HG03378 (cell line): Measurements from ENCODE around the gene ZNF679.
A peak's percentile ranks its signal among the peaks of the same experiment; 100 is the strongest.
"Not testable (repeated sequence)": the region's sequence is repeated elsewhere in the genome, so short reads cannot be mapped to it uniquely, and the experiment has no call there.

Source experiments
- ATAC-seq: cut with Tn5 transposase; IDR thresholded peaks from one replicate; pipeline ENCODE4 v1.9.1; 2021; ENCODE audit warnings: mild to moderate bottlenecking, moderate library complexity; ENCODE audit not compliant: unreplicated experiment

The ZNF679 gene

GRCh38 chr7:64228174-64228573 lies at the start of gene ZNF679:
TSS of gene ZNF679 (plus strand) at chr7:64228474. CDS start at chr7:64249118, 20,644 bp downstream.
- not testable (repeated sequence) for ATAC-seq

DNA sequence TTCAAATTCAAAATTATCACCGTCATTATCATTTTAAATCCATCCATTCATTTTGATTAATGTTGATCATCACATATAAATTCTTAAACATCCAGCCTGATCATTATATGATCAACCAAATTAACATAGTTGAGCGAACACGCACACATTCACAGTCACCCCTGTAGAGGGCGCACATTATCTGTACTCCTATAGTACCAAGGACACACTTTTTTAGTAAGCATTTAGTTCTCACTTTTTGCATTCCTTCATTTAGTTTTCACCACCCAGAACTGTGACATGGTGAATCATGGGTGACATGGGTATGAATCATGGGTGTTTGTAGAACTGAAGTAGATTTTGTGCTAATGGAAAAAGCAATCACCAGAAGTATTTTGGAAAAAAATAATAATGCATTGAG lies 47.3 kb upstream of the ZNF679 start:
- ATAC-seq, result no peak

- no peak for ATAC-seq
Measured at GRCh38 chr7:64181586-64181985, 46.7 kb upstream of the ZNF679 start.

DNA sequence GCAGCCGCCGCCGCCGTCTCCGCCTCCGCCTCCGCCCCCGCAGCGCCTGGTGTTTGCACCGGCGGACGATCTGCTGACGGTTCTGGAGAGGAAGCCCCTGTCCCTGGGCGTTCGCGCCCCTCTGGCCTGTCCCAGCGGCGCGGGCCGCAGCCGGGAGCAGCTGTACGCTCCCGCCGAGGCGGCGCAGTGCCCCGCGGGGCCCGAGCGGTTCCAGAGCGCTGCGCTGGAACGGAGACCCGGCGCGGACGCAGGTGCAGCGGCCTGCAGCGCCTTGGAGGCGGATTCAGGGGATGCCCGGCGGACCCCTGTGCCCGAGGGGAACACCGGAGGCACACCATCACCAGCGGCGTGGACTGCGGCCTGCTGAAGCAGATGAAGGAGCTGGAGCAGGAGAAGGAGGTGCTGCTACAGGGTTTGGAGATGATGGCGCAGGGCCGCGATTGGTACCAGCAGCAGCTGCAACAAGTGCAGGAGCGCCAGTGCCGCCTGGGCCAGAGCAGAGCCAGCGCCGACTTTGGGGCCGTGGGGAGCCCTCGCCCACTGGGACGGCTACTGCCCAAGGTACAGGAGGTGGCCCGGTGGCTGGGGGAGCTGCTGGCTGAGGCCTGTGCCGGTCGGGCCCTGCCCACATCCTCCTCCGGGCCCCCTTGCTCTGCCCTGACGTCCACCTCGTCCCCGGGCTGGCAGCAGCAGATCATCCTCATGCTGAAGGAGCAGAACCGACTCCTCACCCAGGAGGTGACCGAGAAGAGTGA lies 46.1 kb upstream of the ZNF679 start:
- no peak for ATAC-seq

DNA sequence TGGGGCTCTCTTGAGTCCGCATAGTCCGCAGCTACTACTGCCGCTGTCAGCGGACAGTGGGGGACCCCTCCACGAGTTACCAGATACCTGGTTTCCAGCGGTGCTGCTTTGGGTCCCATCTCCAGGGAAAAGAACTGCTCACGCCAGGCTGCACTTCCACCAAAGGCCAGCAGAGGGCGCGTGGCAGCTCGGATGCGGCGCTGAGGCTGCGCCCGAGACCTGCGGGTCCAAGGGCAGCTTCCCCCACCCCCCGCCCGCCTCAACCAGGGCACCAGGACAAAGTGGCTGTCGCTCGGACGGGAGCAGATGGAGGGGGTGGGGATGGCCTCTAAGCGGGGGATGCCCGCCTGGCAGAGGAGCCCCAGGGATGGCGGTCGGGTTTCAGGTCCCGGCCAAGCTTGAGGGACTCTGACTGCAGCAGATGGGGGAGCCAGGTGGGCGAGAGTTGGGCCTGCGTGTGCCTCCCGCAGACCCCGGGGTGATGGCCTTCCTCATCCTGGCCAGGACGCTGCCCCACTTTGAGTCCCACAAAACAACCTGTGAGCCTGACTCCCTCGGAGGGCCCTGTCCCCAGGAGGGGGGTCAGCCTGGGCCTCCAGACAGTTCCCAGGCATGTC lies 45.0 kb upstream of the ZNF679 start:
- no peak for ATAC-seq

GRCh38 chr7:64183827-64184372 lies 44.4 kb upstream of the ZNF679 start:
- no peak for ATAC-seq

DNA sequence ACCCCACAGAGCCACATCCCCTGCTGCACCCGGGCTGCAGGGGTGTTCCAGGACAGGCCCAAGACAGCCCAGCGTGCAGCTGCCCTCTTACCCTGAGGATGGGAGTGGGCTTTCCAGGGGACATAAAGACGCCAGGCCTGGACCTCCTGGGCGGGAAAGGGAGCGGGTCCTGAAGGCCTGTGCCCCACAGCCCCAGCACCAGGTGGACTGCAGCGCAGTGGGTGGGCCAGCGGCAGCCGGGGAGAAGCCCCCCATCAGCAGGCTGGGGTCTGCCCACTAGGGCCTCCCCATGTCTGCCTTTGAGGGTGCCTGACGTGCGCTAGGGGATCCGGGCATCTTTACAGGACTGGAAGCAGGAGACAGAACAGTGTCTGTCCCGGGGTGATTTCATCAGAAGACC lies 43.9 kb upstream of the ZNF679 start:
- no peak for ATAC-seq

- no peak for ATAC-seq
Measured at GRCh38 chr7:64187408-64187807, 40.9 kb upstream of the ZNF679 start.

DNA sequence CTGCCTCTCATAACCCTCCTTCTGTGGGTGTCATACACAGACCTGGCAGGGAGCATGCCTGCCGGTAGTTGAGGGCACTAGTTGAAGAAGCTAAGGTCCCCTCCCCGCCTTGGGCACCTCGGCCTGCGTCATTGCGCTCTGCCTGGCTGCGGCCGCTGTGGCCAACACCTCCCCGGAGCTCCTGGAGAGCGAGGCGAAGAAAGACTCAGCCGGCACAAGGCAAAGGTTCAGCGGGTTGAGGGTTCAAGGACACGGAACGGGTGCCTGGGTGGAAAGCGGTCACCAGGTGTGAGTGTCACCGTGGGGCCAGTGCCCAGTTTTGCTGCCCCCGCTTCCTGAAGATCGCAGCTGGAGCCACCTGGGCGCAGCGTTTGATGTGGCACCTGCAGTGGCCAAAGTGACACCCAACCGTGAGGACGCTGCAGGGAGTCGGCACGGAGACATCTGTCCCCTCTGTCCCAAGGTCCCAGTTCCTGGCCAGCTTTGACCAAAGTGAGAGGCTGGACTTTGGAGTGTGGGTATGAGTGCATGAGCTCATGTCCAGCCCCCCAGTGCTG lies 36.0 kb upstream of the ZNF679 start:
- no peak for ATAC-seq

GRCh38 chr7:64192775-64193174 lies 35.5 kb upstream of the ZNF679 start:
- ATAC-seq, result no peak

DNA sequence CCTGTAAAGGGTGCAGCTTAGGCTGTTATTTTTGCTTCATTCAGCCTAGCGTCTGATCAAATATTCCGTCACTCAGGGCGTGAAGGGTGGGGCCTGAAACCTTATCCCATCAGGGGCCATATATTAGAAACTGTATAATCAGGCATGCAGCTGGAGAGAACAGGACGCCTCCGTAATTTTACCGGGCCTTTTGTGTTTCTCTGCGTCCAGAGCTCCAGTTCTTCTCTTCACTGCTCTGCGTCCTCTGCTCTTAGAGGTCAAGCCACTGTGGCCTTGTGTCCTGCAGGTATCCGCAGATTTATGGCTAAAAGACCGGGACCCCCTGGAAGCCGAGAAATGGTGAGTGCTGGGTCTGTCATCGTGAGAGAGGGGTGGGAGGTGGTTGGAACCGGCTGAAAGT lies 21.4 kb upstream of the ZNF679 start, which contains the start of gene ZNF735:
Gene ZNF735 (plus strand): TSS at position 301 of the 400 bp plus-strand sequence. CDS start 0 bp downstream, at position 301.
- ATAC-seq, result no peak

DNA sequence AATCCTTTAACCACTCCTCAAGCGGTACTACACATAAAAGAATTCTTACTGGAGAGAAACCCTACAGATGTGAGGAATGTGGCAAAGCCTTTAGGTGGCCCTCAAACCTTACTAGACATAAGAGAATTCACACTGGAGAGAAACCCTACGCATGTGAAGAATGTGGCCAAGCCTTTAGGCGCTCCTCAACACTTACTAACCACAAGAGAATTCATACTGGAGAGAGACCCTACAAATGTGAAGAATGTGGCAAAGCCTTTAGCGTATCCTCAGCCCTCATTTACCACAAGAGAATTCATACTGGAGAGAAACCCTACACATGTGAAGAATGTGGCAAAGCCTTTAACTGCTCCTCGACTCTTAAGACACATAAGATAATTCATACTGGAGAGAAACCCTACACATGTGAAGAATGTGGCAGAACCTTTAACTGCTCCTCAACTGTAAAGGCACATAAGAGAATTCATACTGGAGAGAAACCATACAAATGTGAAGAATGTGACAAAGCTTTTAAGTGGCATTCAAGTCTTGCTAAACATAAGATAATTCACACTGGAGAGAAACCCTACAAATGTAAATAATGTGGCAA lies 8.5 kb upstream of the ZNF679 start:
- not testable (repeated sequence) for ATAC-seq

- no peak for ATAC-seq
Measured at GRCh38 chr7:64223366-64223765, 4.9 kb upstream of the ZNF679 start.

DNA sequence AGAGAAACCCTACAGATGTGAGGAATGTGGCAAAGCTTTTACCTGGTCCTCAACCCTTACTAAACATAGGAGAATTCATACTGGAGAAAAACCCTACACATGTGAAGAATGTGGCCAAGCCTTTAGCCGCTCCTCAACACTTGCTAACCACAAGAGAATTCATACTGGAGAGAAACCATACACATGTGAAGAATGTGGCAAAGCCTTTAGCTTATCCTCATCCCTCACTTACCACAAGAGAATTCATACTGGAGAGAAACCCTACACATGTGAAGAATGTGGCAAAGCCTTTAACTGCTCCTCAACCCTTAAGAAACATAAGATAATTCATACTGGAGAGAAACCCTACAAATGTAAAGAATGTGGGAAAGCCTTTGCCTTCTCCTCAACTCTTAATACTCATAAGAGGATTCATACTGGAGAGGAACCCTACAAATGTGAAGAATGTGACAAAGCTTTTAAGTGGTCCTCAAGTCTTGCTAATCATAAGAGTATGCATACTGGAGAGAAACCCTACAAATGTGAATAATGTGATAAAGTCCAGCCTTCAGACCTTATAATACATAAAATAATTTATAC lies 38.2 kb downstream of the ZNF679 start:
- no peak for ATAC-seq

GRCh38 chr7:64277630-64278029 lies 49.4 kb downstream of the ZNF679 start:
- ATAC-seq, result no peak

DNA sequence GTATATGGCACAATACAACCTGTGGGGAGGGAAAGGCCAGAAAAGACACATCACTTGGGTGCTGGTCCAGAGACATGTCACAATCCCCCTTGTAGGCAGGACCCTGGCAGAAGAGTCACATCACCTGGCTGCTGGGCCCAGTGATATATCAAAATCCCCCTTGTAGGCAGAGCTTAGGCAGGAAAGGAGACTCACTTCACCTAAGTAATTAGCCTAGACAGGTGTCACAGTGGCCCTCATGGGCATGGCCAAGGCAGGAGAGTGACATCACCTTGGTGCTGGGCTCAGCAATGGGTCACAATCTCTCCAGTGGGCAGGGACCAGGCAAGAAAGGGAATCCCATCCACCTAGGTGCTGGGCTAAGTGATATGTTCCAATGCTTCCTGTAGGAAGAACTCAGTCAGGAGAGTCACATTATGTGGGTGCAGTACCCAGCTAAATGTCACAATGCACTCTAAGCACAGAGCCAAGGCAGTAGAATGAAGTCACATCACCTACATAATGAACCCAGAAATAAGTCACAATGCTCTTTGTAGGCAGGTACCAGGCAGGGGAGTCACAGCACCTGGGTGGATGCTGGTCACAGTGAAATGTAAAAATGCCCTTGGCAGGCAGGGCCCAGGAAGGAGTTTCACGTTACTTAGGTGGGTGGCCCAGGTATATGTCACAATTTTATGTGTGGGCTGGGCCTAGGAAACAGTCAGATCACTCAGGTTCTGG lies 66.6 kb downstream of the ZNF679 start:
- no peak for ATAC-seq

GRCh38 chr7:64297418-64297817 lies 69.1 kb downstream of the ZNF679 start:
- peak; percentile 51 for ATAC-seq

DNA sequence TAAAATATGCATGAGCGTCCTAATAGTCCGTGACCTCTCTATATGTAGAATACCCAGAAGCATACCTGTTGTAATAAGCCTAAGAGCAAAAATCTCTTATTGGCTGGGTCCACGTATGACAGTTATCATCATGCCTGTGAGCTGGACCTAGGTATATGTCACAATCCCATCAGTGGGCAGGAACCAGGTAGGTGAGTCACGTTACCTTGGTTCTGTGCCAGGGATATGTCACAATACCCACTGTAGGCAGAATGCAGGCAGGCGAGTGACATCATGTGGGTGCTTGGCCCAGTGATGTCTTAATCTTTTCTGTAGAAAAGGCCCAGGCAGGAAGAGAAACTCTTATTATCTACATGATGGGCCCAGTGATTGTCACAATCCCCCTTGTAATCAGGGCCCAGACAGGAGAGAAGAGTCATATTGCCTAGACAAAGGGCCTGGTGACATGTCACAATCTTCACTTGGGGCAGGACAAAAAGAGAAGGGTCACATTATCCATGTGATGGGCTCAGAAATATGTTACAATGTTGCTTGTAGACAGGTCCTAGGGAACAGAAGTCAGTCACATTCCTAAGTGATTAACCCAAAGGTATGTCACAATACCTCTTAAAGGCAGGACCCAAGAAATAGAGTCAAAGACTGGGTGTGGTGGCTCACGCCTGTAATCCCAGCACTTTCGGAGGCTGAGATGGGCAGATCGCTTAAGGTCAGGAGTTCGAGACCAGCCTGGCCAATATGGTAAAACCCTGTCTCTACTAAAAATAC lies 72.5 kb downstream of the ZNF679 start:
- ATAC-seq, result no peak

DNA sequence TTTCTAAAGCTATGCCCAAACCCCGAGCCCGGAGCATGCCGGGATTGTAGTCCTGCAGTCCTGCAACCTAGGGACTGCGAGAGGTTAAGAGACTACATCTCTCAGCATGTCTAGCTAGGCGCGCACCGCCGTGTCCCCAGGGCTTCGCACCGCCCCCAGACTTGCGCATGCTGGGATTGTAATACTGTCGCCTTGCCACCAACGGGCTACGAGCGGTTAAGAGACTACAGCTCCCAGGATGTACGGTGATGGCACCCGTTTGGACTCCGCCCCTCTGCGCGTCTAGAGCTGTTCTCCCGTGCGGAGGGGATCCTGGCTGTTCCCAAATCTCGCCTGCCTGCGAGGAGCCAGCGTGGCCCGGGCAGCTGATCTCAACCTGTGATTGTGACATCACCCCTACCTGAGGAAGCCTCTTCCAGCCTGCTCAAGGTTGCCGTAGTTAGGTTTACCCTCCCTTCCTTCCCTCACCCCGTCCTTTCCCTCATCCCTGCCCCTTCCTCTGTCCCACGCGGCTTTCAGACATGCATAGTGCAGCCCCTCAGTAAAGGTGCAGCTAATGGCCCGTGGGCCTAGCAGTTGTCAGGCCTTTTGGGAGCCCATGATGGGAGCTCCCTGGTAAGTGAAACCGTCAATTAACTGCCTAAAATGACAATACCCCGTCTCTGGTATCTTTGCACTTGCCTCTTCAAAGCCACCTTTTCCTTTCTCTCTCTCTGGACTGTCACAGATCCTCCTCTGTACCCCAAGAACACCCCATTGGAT lies 79.2 kb downstream of the ZNF679 start:
- peak; percentile 97 for ATAC-seq
